ENCODE measurements around the gene SMURF1. TPM values are rescaled to one million over a fixed set of nuclear protein-coding genes. Genes with fewer than 3 reads are reported as not detected.

The SMURF1 gene
- total and polyA plus RNA-seq, 2 of the 4 experiments (the other 2 are of a cell fraction), result 13.4 to 20.3 TPM

DNA sequence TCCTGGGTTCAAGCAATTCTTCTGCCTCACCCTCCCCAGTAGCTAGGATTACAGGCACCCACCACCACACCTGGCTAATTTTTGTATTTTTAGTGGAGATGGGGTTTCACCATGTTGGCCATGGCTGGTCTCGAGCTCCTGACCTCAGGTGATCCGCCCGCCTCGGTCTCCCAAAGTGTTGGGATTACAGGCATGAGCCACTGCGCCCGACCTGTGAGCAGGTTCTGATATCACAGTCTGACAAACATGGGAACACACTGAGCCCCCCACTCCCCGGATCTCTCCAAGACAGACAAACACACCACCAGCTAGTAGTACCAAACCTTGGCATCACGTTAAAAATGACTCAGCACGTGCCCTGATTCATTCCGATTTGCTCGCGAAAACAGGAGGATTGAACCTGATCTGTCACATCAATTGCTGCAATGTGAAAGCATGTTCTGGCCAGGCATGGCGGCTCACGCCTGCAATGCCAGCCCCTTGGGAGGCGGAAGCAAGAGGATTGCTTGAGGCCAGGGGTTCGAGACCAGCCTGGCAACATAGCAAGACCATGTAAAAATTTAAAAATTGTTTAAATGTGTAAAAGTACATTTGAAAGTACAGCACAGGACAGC is 106.5 kb downstream of the SMURF1 start:
- Histone ChIP-seq H2AK9ac (replicated peaks; ENCODE audit: low read depth, low read length, poor library complexity) (no peak overlapping the region), H3K56ac (ENCODE audit: extremely low read depth, insufficient read depth, low read length) (no peak overlapping the region), H3K27me3 (ENCODE audit: control insufficient read depth, insufficient read depth, low read length) (no peaks in the 10 kb centered on the region), H4K20me1 (ENCODE audit: insufficient read depth, low read length) (peaks cover 21% of the 10 kb centered on the region), H3K18ac (ENCODE audit: low read depth, low read length) (no peak overlapping the region), H3K9me1 (ENCODE audit: insufficient read depth, low read length) (no peaks in the 10 kb centered on the region), H3K23ac (ENCODE audit: low read depth, low read length) (no peak overlapping the region), H3K4me2 (ENCODE audit: low read depth, low read length) (no peak overlapping the region), H2BK15ac (ENCODE audit: low read depth, low read length) (no peak overlapping the region), H3K9me3 (ENCODE audit: control insufficient read depth, insufficient read depth, low read length) (no peaks in the 10 kb centered on the region), H4K5ac (ENCODE audit: low read depth, low read length) (no peak overlapping the region), H3K79me1 (ENCODE audit: low read depth in 1 of 2, low read length in 2 of 2) (peaks cover 6 to 49% of the 10 kb centered on the region in 2 experiments), H2AFZ (replicated peaks; ENCODE audit: low read length, poor library complexity) (no peak overlapping the region), H2BK120ac (ENCODE audit: low read depth, low read length) (no peak overlapping the region), H2BK20ac (ENCODE audit: low read depth, low read length) (no peak overlapping the region), H4K91ac (ENCODE audit: insufficient read depth, low read depth, low read length) (no peak overlapping the region), H3K36me3 (ENCODE audit: control insufficient read depth, insufficient read depth, low read length) (peaks cover 79% of the 10 kb centered on the region), H3K4me1 (ENCODE audit: control insufficient read depth, insufficient read depth, low read length) (peaks cover 5% of the 10 kb centered on the region), H3K4ac (ENCODE audit: low read depth, low read length) (no peak overlapping the region), H3K27ac (ENCODE audit: insufficient read depth, low read length) (no peak overlapping the region), H4K8ac (ENCODE audit: low read depth in 2 of 2, low read length in 2 of 2) (no peak overlapping the region), H2BK5ac (ENCODE audit: low read depth, low read length, poor library complexity, severe bottlenecking) (no peak overlapping the region), H3K14ac (replicated peaks; ENCODE audit: low read depth, low read length) (no peak overlapping the region), H3K9ac (ENCODE audit: low read depth, low read length) (no peak overlapping the region), H3K4me3 (ENCODE audit: insufficient read depth, low read depth, low read length) (no peak overlapping the region), H2AK5ac (ENCODE audit: low read depth, low read length) (no peak overlapping the region)
- no peak for TF ChIP-seq MAZ (IDR thresholded peaks at IDR 0.05; ENCODE audit: borderline replicate concordance, low read depth, low read length)
- TF ChIP-seq NFE2L2 (IDR thresholded peaks at IDR 0.05; ENCODE audit: low read depth, low read length), result peak; percentile 11; the same call in 1 of the 2 replicates
- ChIA-PET POLR2A (ENCODE audit: unreplicated experiment) (no interaction called here), CTCF (interaction anchor here (1.0 to 1.9 kb wide), 2 partner anchors 11 to 13 kb away, joined by 3 to 11 read pairs; no protein-coding TSS in a partner anchor)
- dilution Hi-C loops (cut with HindIII; ENCODE audit: low sequenced_read_pairs, unreplicated experiment), result no loop called here
- intact Hi-C loops (cut with micrococcal nuclease), result no loop called here
- in situ Hi-C loops (cut with MboI; ENCODE audit: low sequenced_read_pairs), result no loop called here
- 96% methylated on average over 8 of the region's 16 CpGs; no CpG with 5 or more reads in 1 of the 2 experiments for WGBS, 2 experiments (ENCODE audit: extremely low coverage in 2 of 2, insufficient read length in 1 of 2)
- no TSS peak for BruUV-seq (replicated peaks)
- DNase-seq (no peak), ATAC-seq (ENCODE audit: low read depth) (no peak)
